WTC11 (cell line): ENCODE measurements around the gene CARS1. TPM values are rescaled to one million over a fixed set of nuclear protein-coding genes. Genes with fewer than 3 reads are reported as not detected.

Experiments
- ATAC-seq: fragments of 200-7000 bp; cut with Tn5 transposase; 2 replicates; pipeline ENCODE4 v1.10.0; 2021; ENCODE audit warnings: mild to moderate bottlenecking, moderate library complexity
- CTCF ChIA-PET: fragments of 300-600 bp; sonication (Branson Sonifier 250); formaldehyde crosslinking; loops from one replicate; lab custom pipeline; 2021; ENCODE audit warnings: antibody characterized with exemption; lab: Charles Lee
- POLR2A ChIA-PET: fragments of 350-600 bp; sonication (Branson Sonifier 250); formaldehyde crosslinking; loops from one replicate; lab custom pipeline; 2021; ENCODE audit warnings: antibody characterized with exemption; lab: Charles Lee
- DNase-seq: peaks from one replicate; pipeline ENCODE4 v3.0.0; 2021; ENCODE audit warnings: low spot score
- H3K27ac Mint-ChIP-seq: 2 replicates; pipeline ENCODE4 v1.8.0; 2021; ENCODE audit warnings: mixed read lengths
- H3K27me3 Mint-ChIP-seq: 2 replicates; pipeline ENCODE4 v1.8.0; 2021; ENCODE audit warnings: low read depth, mild to moderate bottlenecking, moderate library complexity, mixed read lengths
- H3K36me3 Mint-ChIP-seq: 2 replicates; pipeline ENCODE4 v1.8.0; 2021; ENCODE audit warnings: mixed read lengths
- H3K4me1 Mint-ChIP-seq: 2 replicates; pipeline ENCODE4 v1.8.0; 2022; ENCODE audit warnings: mixed read lengths
- H3K4me3 Mint-ChIP-seq: 2 replicates; pipeline ENCODE4 v1.8.0; 2021; ENCODE audit warnings: mild to moderate bottlenecking, moderate library complexity, mixed read lengths
- H3K9me3 Mint-ChIP-seq: 2 replicates; pipeline ENCODE4 v1.8.0; 2021; ENCODE audit warnings: mixed read lengths
- ATF1 ChIP-seq: sonication (generic); formaldehyde crosslinking; IDR thresholded peaks from 2 replicates; pipeline ENCODE4 v1.8.1; 2023; ENCODE audit warnings: mild to moderate bottlenecking, moderate library complexity, missing genetic modification reagents
- ATF2 ChIP-seq: sonication (generic); formaldehyde crosslinking; IDR thresholded peaks from 2 replicates; pipeline ENCODE4 v1.8.1; 2022; ENCODE audit warnings: low read depth, missing genetic modification reagents, borderline replicate concordance
- E2F4 ChIP-seq: sonication (generic); formaldehyde crosslinking; IDR thresholded peaks from 2 replicates; pipeline ENCODE4 v1.8.1; 2022; ENCODE audit warnings: low read depth, mild to moderate bottlenecking, moderate library complexity, missing genetic modification reagents, borderline replicate concordance
- ETV6 ChIP-seq: sonication (generic); formaldehyde crosslinking; IDR thresholded peaks from 2 replicates; pipeline ENCODE4 v1.8.1; 2022; ENCODE audit warnings: mild to moderate bottlenecking, missing genetic modification reagents
- FOXP1 ChIP-seq: sonication (generic); formaldehyde crosslinking; IDR thresholded peaks from 2 replicates; pipeline ENCODE4 v1.8.0; 2022; ENCODE audit warnings: missing genetic modification reagents, mild to moderate bottlenecking, moderate library complexity, borderline replicate concordance
- HMGXB4 ChIP-seq: sonication (generic); formaldehyde crosslinking; IDR thresholded peaks from 2 replicates; pipeline ENCODE4 v1.8.1; 2023; ENCODE audit warnings: mild to moderate bottlenecking, moderate library complexity, missing genetic modification reagents
- MXD4 ChIP-seq: fragments of 250-450 bp; sonication (Bioruptor Pico); IDR thresholded peaks from 2 replicates; pipeline ENCODE4 v1.8.0; 2021; ENCODE audit warnings: mild to moderate bottlenecking, moderate library complexity, borderline replicate concordance
- NFE2L1 ChIP-seq: sonication (generic); formaldehyde crosslinking; IDR thresholded peaks from 2 replicates; pipeline ENCODE4 v1.8.1; 2023; ENCODE audit warnings: missing genetic modification reagents
- NFYB ChIP-seq: sonication (generic); formaldehyde crosslinking; conservative IDR thresholded peaks from 2 replicates; pipeline ENCODE4 v1.8.0; 2022; ENCODE audit warnings: low read depth, missing genetic modification reagents
- NR1H2 ChIP-seq: sonication (generic); formaldehyde crosslinking; IDR thresholded peaks from 2 replicates; pipeline ENCODE4 v1.9.0; 2021; ENCODE audit warnings: mild to moderate bottlenecking, moderate library complexity, missing genetic modification reagents
- NR3C1 ChIP-seq: sonication (generic); formaldehyde crosslinking; conservative IDR thresholded peaks from 2 replicates; pipeline ENCODE4 v1.8.1; 2023; ENCODE audit warnings: low read depth, mild to moderate bottlenecking, missing genetic modification reagents
- PRRX2 ChIP-seq: fragments of 250-450 bp; sonication (Bioruptor Pico); IDR thresholded peaks from 2 replicates; pipeline ENCODE4 v1.8.0; 2021; ENCODE audit warnings: mild to moderate bottlenecking
- RELA ChIP-seq: sonication (generic); formaldehyde crosslinking; IDR thresholded peaks from 2 replicates; pipeline ENCODE4 v1.8.1; 2022; ENCODE audit warnings: missing genetic modification reagents, mild to moderate bottlenecking, borderline replicate concordance
- SOX15 ChIP-seq: fragments of 250-450 bp; sonication (Bioruptor Pico); IDR thresholded peaks from 2 replicates; pipeline ENCODE4 v1.9.0; 2021; ENCODE audit warnings: mild to moderate bottlenecking
- TEAD4 ChIP-seq: sonication (generic); formaldehyde crosslinking; IDR thresholded peaks from 2 replicates; pipeline ENCODE4 v1.8.0; 2022; ENCODE audit warnings: mild to moderate bottlenecking, missing genetic modification reagents
- USF1 ChIP-seq: sonication (generic); formaldehyde crosslinking; IDR thresholded peaks from 2 replicates; pipeline ENCODE4 v1.8.0; 2022; ENCODE audit warnings: mild to moderate bottlenecking, missing genetic modification reagents
- USF2 ChIP-seq: sonication (generic); formaldehyde crosslinking; IDR thresholded peaks from 2 replicates; pipeline ENCODE4 v1.8.1; 2023; ENCODE audit warnings: mild to moderate bottlenecking, missing genetic modification reagents, moderate library complexity
- ZNF219 ChIP-seq: sonication (generic); formaldehyde crosslinking; IDR thresholded peaks from 2 replicates; pipeline ENCODE4 v1.8.0; 2023; ENCODE audit warnings: missing genetic modification reagents, mild to moderate bottlenecking, borderline replicate concordance
- ZNF232 ChIP-seq: sonication (generic); formaldehyde crosslinking; IDR thresholded peaks from 2 replicates; pipeline ENCODE4 v1.8.0; 2022; ENCODE audit warnings: mild to moderate bottlenecking, missing genetic modification reagents
- ZNF263 ChIP-seq: sonication (generic); formaldehyde crosslinking; IDR thresholded peaks from 2 replicates; pipeline ENCODE4 v1.8.1; 2022; ENCODE audit warnings: low read depth, mild to moderate bottlenecking, moderate library complexity, missing genetic modification reagents
- ZNF423 ChIP-seq: fragments of 250-450 bp; sonication (Bioruptor Pico); IDR thresholded peaks from 2 replicates; pipeline ENCODE4 v2.1.2; 2022; ENCODE audit warnings: mild to moderate bottlenecking, moderate library complexity
- ZNF425 ChIP-seq: fragments of 250-450 bp; sonication (Bioruptor Pico); conservative IDR thresholded peaks from 2 replicates; pipeline ENCODE4 v1.9.0; 2021; ENCODE audit warnings: mild to moderate bottlenecking
- ZNF671 ChIP-seq: fragments of 250-450 bp; sonication (Bioruptor Pico); IDR thresholded peaks from 2 replicates; pipeline ENCODE4 v1.8.0; 2021; ENCODE audit warnings: mild to moderate bottlenecking
- total RNA-seq: library from RNA; stranded (reverse); gene quantifications from 3 replicates; pipeline ENCODE4 v1.2.3, GENCODE V29; 2021

The CARS1 gene
- total RNA-seq, 1 experiment from 2014 or later, result 92.0 TPM

GRCh38 chr11:2989551-2989950, 67.7 kb downstream of the CARS1 start:
- DNase-seq (no peak), ATAC-seq (no peak)
- Mint-ChIP-seq H3K9me3 (no peaks in the 10 kb centered on the region), H3K27ac (peak overlapping the region; percentile 87), H3K4me3 (peak overlapping the region; percentile 99), H3K27me3 (no peaks in the 10 kb centered on the region; the same call in 1 of the 2 replicates), H3K36me3 (peaks cover 14% of the 10 kb centered on the region), H3K4me1 (peaks cover 33% of the 10 kb centered on the region)
- no peak for TF ChIP-seq PRRX2
- ChIA-PET POLR2A (no interaction called here), CTCF (interaction anchor here (0.7 to 1.5 kb wide), 6 partner anchors 14 to 569 kb away, joined by 3 to 5 read pairs (median 3); no protein-coding TSS in a partner anchor)

- ChIA-PET POLR2A (interaction anchor here (0.8 kb wide), 1 partner anchor 59 kb away, joined by 3 read pairs; no protein-coding TSS in a partner anchor), CTCF (interaction anchor here (0.5 to 1.1 kb wide), 7 partner anchors 13 to 59 kb away, joined by 3 to 5 read pairs (median 3); no protein-coding TSS in a partner anchor)
- Mint-ChIP-seq H3K9me3 (no peaks in the 10 kb centered on the region), H3K27me3 (no peaks in the 10 kb centered on the region; the same call in 1 of the 2 replicates), H3K27ac (peak overlapping the region; percentile 87), H3K4me3 (peak overlapping the region; percentile 99), H3K4me1 (peaks cover 35% of the 10 kb centered on the region), H3K36me3 (peaks cover 16% of the 10 kb centered on the region)
- TF ChIP-seq ZNF671 (CRISPR knock-in tag), result no peak
- TF ChIP-seq ETV6 (CRISPR knock-in tag), result no peak
- no peak for TF ChIP-seq RELA (CRISPR knock-in tag)
- TF ChIP-seq NR1H2 (CRISPR knock-in tag), result no peak
- TF ChIP-seq ZNF263 (CRISPR knock-in tag), result no peak
- no peak for TF ChIP-seq NR3C1
- TF ChIP-seq ZNF219 (CRISPR knock-in tag), result no peak
- TF ChIP-seq USF2 (CRISPR knock-in tag), result no peak
- TF ChIP-seq ZNF425 (CRISPR knock-in tag), result no peak
- no peak for TF ChIP-seq MXD4 (CRISPR knock-in tag)
- ATAC-seq (no peak), DNase-seq (no peak)
Measured at GRCh38 chr11:2989006-2989405, 68.2 kb downstream of the CARS1 start.

GRCh38 chr11:2987881-2988861, 69.1 kb downstream of the CARS1 start:
- Mint-ChIP-seq H3K4me1 (peaks cover 35% of the 10 kb centered on the region), H3K27ac (peak overlapping the region; percentile 87), H3K9me3 (no peaks in the 10 kb centered on the region), H3K36me3 (peaks cover 18% of the 10 kb centered on the region), H3K27me3 (no peaks in the 10 kb centered on the region; the same call in 1 of the 2 replicates), H3K4me3 (peak overlapping the region; percentile 99)
- no peak for DNase-seq
- ATAC-seq, result no peak
- ChIA-PET CTCF (interaction anchor here (0.9 to 1.1 kb wide), 5 partner anchors 13 to 58 kb away, joined by 3 to 5 read pairs (median 3); no protein-coding TSS in a partner anchor), POLR2A (interaction anchor here (0.8 kb wide), 1 partner anchor 58 kb away, joined by 3 read pairs; no protein-coding TSS in a partner anchor)
- TF ChIP-seq E2F4 (CRISPR knock-in tag) (no peak), SOX15 (CRISPR knock-in tag) (no peak), HMGXB4 (CRISPR knock-in tag) (no peak), NFE2L1 (CRISPR knock-in tag) (no peak), ZNF219 (CRISPR knock-in tag) (no peak), ZNF423 (CRISPR knock-in tag) (no peak), NFYB (CRISPR knock-in tag) (no peak), ATF2 (no peak), TEAD4 (CRISPR knock-in tag) (no peak), ATF1 (CRISPR knock-in tag) (no peak), USF1 (CRISPR knock-in tag) (no peak), ZNF232 (CRISPR knock-in tag) (no peak), FOXP1 (CRISPR knock-in tag) (no peak)
